Loucy (cell line): ENCODE data around the gene TNRC6B.

Source experiments
- EZH2phosphoT487 ChIP-seq: fragments of 200-600 bp; IDR thresholded peaks from 2 replicates; pipeline ENCODE4 v1.6.1; 2018; ENCODE audit warnings: antibody characterized with exemption, mild to moderate bottlenecking, moderate library complexity, borderline replicate concordance
- TF ChIP-seq, protein P1 (sequence below): fragments of 200-600 bp; sonication (generic); conservative IDR thresholded peaks from 2 replicates; pipeline ENCODE4 v1.5.1; 2014; ENCODE audit warnings: mild to moderate bottlenecking, antibody characterized with exemption, low read length

GRCh38 chr22:40361100-40361499 is 183.4 kb downstream of the TNRC6B start:
- no peak for TF ChIP-seq EZH2phosphoT487
- TF ChIP-seq, protein P1, sequence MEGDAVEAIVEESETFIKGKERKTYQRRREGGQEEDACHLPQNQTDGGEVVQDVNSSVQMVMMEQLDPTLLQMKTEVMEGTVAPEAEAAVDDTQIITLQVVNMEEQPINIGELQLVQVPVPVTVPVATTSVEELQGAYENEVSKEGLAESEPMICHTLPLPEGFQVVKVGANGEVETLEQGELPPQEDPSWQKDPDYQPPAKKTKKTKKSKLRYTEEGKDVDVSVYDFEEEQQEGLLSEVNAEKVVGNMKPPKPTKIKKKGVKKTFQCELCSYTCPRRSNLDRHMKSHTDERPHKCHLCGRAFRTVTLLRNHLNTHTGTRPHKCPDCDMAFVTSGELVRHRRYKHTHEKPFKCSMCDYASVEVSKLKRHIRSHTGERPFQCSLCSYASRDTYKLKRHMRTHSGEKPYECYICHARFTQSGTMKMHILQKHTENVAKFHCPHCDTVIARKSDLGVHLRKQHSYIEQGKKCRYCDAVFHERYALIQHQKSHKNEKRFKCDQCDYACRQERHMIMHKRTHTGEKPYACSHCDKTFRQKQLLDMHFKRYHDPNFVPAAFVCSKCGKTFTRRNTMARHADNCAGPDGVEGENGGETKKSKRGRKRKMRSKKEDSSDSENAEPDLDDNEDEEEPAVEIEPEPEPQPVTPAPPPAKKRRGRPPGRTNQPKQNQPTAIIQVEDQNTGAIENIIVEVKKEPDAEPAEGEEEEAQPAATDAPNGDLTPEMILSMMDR = no peak
